ENCODE results near the gene PPIG. TPM values are rescaled to one million over a fixed set of nuclear protein-coding genes. Genes with fewer than 3 reads are reported as not detected.

The PPIG gene
- total and polyA plus RNA-seq, 12 donors: 15.4 to 111 (median 47.9) TPM

- Histone ChIP-seq H3K36me3 (replicated peaks in 1 of 2) (peaks cover 0 to 7% of the 10 kb centered on the region in 2 donors), H3K27me3 (no peaks in the 10 kb centered on the region), H3K4me1 (replicated peaks in 1 of 2) (peaks cover 0 to 10% of the 10 kb centered on the region in 2 donors), H3K4me3 (no peak overlapping the region), H3K9me3 (replicated peaks in 1 of 3) (no peaks in the 10 kb centered on the region), H3K27ac (no peak overlapping the region)
- intact Hi-C loops (cut with DNase I): no loop called here
- 46 to 63% (median 57%) methylated on average over 1 of the region's 1 CpG for WGBS, 4 donors
- no peak for DNase-seq
- no peak for TF ChIP-seq CTCF (IDR thresholded peaks at IDR 0.05)
- TF ChIP-seq POLR2A (IDR thresholded peaks at IDR 0.05): no peak
These were observed 36.4 kb downstream of the PPIG start for GRCh38 chr2:169620509-169620908.

GRCh38 chr2:169623235-169623634 is 39.1 kb downstream of the PPIG start:
- no peaks in the 10 kb centered on the region for H3K36me3 ChIP-seq (replicated peaks in 1 of 2)
- no peaks in the 10 kb centered on the region for H3K9me3 ChIP-seq (replicated peaks in 1 of 3)
- no peak overlapping the region for H3K27ac ChIP-seq
- no peak for TF ChIP-seq POLR2A (IDR thresholded peaks at IDR 0.05)
- TF ChIP-seq CTCF (IDR thresholded peaks at IDR 0.05): no peak
- WGBS, 4 donors: 66 to 90% (median 84%) methylated on average over 4 of the region's 4 CpGs
- peaks cover 0 to 10% of the 10 kb centered on the region in 2 donors for H3K4me1 ChIP-seq (replicated peaks in 1 of 2)
- no peak overlapping the region for H3K4me3 ChIP-seq
- H3K27me3 ChIP-seq: no peaks in the 10 kb centered on the region
- no peak for DNase-seq
- intact Hi-C loops (cut with DNase I): no loop called here

DNA sequence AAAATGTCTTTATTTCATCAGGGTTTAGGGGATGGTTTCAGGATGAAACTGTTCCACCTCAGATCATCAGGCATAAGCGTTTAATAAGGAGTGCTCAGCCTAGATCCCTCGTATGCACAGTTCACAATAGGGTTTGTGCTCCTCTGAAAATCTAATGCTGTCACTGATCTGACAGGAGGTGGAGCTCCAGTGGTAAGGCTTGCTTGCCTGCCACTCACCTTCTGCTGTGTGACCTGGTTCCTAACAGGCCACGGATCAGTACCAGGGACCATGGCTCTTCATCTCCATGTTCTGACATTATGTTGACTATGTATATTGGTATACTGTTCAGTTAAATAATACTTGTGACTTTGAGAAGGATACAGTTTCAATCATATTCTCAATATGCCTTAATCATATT is 41.6 kb downstream of the PPIG start:
- 92 to 97% (median 93%) methylated on average over 3 of the region's 3 CpGs for WGBS, 4 donors
- intact Hi-C loops (cut with DNase I): no loop called here
- TF ChIP-seq CTCF (IDR thresholded peaks at IDR 0.05): no peak
- no peak for TF ChIP-seq POLR2A (IDR thresholded peaks at IDR 0.05)
- no peak overlapping the region for H3K27ac ChIP-seq
- peaks cover 0 to under 1% of the 10 kb centered on the region in 2 donors for H3K36me3 ChIP-seq (replicated peaks in 1 of 2)
- no peak overlapping the region for H3K4me3 ChIP-seq
- no peak for DNase-seq
- H3K9me3 ChIP-seq (replicated peaks in 1 of 3): no peaks in the 10 kb centered on the region
- H3K4me1 ChIP-seq (replicated peaks in 1 of 2): peaks cover 9 to 10% of the 10 kb centered on the region in 2 donors
- H3K27me3 ChIP-seq: no peaks in the 10 kb centered on the region

DNA sequence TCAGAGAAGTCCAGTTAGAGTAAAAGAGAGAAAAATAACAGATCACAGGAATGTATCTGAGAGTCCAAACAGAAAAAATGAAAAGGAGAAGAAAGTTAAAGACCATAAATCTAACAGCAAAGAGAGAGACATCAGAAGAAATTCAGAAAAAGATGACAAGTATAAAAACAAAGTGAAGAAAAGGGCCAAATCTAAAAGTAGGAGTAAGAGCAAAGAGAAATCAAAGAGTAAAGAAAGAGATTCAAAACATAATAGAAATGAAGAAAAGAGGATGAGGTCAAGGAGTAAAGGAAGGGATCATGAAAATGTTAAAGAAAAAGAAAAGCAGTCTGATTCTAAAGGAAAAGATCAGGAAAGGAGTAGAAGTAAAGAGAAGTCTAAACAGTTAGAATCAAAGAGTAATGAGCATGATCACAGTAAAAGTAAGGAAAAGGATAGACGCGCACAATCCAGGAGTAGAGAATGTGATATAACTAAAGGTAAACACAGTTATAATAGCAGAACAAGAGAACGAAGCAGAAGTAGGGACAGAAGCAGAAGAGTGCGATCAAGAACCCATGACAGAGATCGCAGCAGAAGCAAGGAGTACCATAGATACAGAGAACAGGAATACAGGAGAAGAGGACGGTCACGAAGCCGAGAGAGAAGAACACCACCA is 52.4 kb downstream of the PPIG start:
- peaks cover 0 to 70% of the 10 kb centered on the region in 2 donors for H3K36me3 ChIP-seq (replicated peaks in 1 of 2)
- intact Hi-C loops (cut with DNase I): no loop called here
- H3K4me1 ChIP-seq (replicated peaks in 1 of 2): no peaks in the 10 kb centered on the region
- no peaks in the 10 kb centered on the region for H3K27me3 ChIP-seq
- 94 to 99% (median 97%) methylated on average over 8 of the region's 8 CpGs for WGBS, 4 donors
- no peak for DNase-seq
- H3K9me3 ChIP-seq (replicated peaks in 1 of 3): no peaks in the 10 kb centered on the region
- H3K4me3 ChIP-seq: no peak overlapping the region
- TF ChIP-seq POLR2A (IDR thresholded peaks at IDR 0.05) (no peak), CTCF (IDR thresholded peaks at IDR 0.05) (no peak)
- no peak overlapping the region for H3K27ac ChIP-seq

All from adrenal gland (tissue), 12 donors.